ENCODE measurements around the gene DENND1A. TPM values are rescaled to one million over a fixed set of nuclear protein-coding genes. Genes with fewer than 3 reads are reported as not detected.

The DENND1A gene
- polyA plus RNA-seq, 1 experiment: 16.2 TPM

- no peak overlapping the region for H3K27ac ChIP-seq (ENCODE audit: low read depth, low read length)
- H3K4me3 ChIP-seq (ENCODE audit: low read depth, low read length): no peak overlapping the region
- TF ChIP-seq, protein P1, sequence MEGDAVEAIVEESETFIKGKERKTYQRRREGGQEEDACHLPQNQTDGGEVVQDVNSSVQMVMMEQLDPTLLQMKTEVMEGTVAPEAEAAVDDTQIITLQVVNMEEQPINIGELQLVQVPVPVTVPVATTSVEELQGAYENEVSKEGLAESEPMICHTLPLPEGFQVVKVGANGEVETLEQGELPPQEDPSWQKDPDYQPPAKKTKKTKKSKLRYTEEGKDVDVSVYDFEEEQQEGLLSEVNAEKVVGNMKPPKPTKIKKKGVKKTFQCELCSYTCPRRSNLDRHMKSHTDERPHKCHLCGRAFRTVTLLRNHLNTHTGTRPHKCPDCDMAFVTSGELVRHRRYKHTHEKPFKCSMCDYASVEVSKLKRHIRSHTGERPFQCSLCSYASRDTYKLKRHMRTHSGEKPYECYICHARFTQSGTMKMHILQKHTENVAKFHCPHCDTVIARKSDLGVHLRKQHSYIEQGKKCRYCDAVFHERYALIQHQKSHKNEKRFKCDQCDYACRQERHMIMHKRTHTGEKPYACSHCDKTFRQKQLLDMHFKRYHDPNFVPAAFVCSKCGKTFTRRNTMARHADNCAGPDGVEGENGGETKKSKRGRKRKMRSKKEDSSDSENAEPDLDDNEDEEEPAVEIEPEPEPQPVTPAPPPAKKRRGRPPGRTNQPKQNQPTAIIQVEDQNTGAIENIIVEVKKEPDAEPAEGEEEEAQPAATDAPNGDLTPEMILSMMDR (IDR thresholded peaks at IDR 0.05; ENCODE audit: low read depth, low read length): no peak
- H3K27me3 ChIP-seq (ENCODE audit: control insufficient read depth, insufficient read depth, low read length): no peaks in the 10 kb centered on the region
- H3K9me3 ChIP-seq (ENCODE audit: control insufficient read depth, insufficient read depth, low read length): no peaks in the 10 kb centered on the region
- ChIA-PET CTCF (interaction anchor here (0.6 kb wide), 1 partner anchor 45 kb away, joined by 3 read pairs; no protein-coding TSS in a partner anchor), POLR2A (no interaction called here)
- no peak for DNase-seq (ENCODE audit: low read depth, low spot score)
These were observed 275.5 kb downstream of the DENND1A start for GRCh38 chr9:123654218-123654993.

- Histone ChIP-seq H3K27ac (ENCODE audit: low read depth, low read length) (no peak overlapping the region), H3K9me3 (ENCODE audit: control insufficient read depth, insufficient read depth, low read length) (no peaks in the 10 kb centered on the region), H3K4me3 (ENCODE audit: low read depth, low read length) (no peak overlapping the region), H3K27me3 (ENCODE audit: control insufficient read depth, insufficient read depth, low read length) (no peaks in the 10 kb centered on the region)
- POLR2A ChIA-PET: no interaction called here
- CTCF ChIA-PET: no interaction called here
- DNase-seq (ENCODE audit: low read depth, low spot score): no peak
- TF ChIP-seq, protein P1 (IDR thresholded peaks at IDR 0.05; ENCODE audit: low read depth, low read length): no peak
These were observed 277.5 kb downstream of the DENND1A start for GRCh38 chr9:123652416-123652815.

- DNase-seq (ENCODE audit: low read depth, low spot score): no peak
- TF ChIP-seq, protein P1 (IDR thresholded peaks at IDR 0.05; ENCODE audit: low read depth, low read length): no peak
- no peak overlapping the region for H3K27ac ChIP-seq (ENCODE audit: low read depth, low read length)
- ChIA-PET POLR2A (no interaction called here), CTCF (no interaction called here)
- no peak overlapping the region for H3K4me3 ChIP-seq (ENCODE audit: low read depth, low read length)
- no peaks in the 10 kb centered on the region for H3K9me3 ChIP-seq (ENCODE audit: control insufficient read depth, insufficient read depth, low read length)
- H3K27me3 ChIP-seq (ENCODE audit: control insufficient read depth, insufficient read depth, low read length): no peaks in the 10 kb centered on the region
These were observed 278.1 kb downstream of the DENND1A start for GRCh38 chr9:123651871-123652270.

- TF ChIP-seq, protein P1 (IDR thresholded peaks at IDR 0.05; ENCODE audit: low read depth, low read length): no peak
- H3K27ac ChIP-seq (ENCODE audit: low read depth, low read length): no peak overlapping the region
- H3K27me3 ChIP-seq (ENCODE audit: control insufficient read depth, insufficient read depth, low read length): no peaks in the 10 kb centered on the region
- no peak for DNase-seq (ENCODE audit: low read depth, low spot score)
- no peak overlapping the region for H3K4me3 ChIP-seq (ENCODE audit: low read depth, low read length)
- POLR2A ChIA-PET: no interaction called here
- CTCF ChIA-PET: no interaction called here
- H3K9me3 ChIP-seq (ENCODE audit: control insufficient read depth, insufficient read depth, low read length): no peaks in the 10 kb centered on the region
These were observed 278.7 kb downstream of the DENND1A start for GRCh38 chr9:123651273-123651672.

GRCh38 chr9:123649909-123650308 lies 280.0 kb downstream of the DENND1A start:
- H3K9me3 ChIP-seq (ENCODE audit: control insufficient read depth, insufficient read depth, low read length): no peaks in the 10 kb centered on the region
- no peak for DNase-seq (ENCODE audit: low read depth, low spot score)
- no peak overlapping the region for H3K4me3 ChIP-seq (ENCODE audit: low read depth, low read length)
- TF ChIP-seq, protein P1 (IDR thresholded peaks at IDR 0.05; ENCODE audit: low read depth, low read length): no peak
- no peaks in the 10 kb centered on the region for H3K27me3 ChIP-seq (ENCODE audit: control insufficient read depth, insufficient read depth, low read length)
- CTCF ChIA-PET: no interaction called here
- no peak overlapping the region for H3K27ac ChIP-seq (ENCODE audit: low read depth, low read length)
- POLR2A ChIA-PET: no interaction called here
